Embryonic facial prominence (tissue), 1 donor: Measurements from ENCODE around the gene MPZL3.
"Not testable (repeated sequence)": the region's sequence is repeated elsewhere in the genome, so short reads cannot be mapped to it uniquely, and the experiment has no call there.

Experiments
- DNase-seq: peaks from one replicate; pipeline ENCODE4 v3.0.0-alpha.2; 2016; ENCODE audit errors: extremely low spot score

The MPZL3 gene

GRCh38 chr11:118212781-118213191, 39.4 kb downstream of the MPZL3 start:
- no peak for DNase-seq

- DNase-seq: no peak
These were observed 39.9 kb downstream of the MPZL3 start for GRCh38 chr11:118212131-118212725.

- no peak for DNase-seq
These were observed 41.2 kb downstream of the MPZL3 start for GRCh38 chr11:118211006-118211405.

- no peak for DNase-seq
These were observed 41.8 kb downstream of the MPZL3 start for GRCh38 chr11:118210323-118210722.

GRCh38 chr11:118209033-118209432, 43.1 kb downstream of the MPZL3 start:
- no peak for DNase-seq

GRCh38 chr11:118207079-118207478, 45.1 kb downstream of the MPZL3 start:
- DNase-seq: no peak

- no peak for DNase-seq
These were observed 45.7 kb downstream of the MPZL3 start for GRCh38 chr11:118206391-118207031.

GRCh38 chr11:118205606-118206378, 46.4 kb downstream of the MPZL3 start:
- no peak for DNase-seq

GRCh38 chr11:118202599-118203422, 49.4 kb downstream of the MPZL3 start:
- no peak for DNase-seq

GRCh38 chr11:118201966-118202365, 50.2 kb downstream of the MPZL3 start:
- DNase-seq: no peak

- DNase-seq: no peak
These were observed 51.1 kb downstream of the MPZL3 start for GRCh38 chr11:118200901-118201680.

- no peak for DNase-seq
These were observed 51.7 kb downstream of the MPZL3 start for GRCh38 chr11:118200497-118200896.

GRCh38 chr11:118199135-118199534, 53.0 kb downstream of the MPZL3 start:
- no peak for DNase-seq

- DNase-seq: peak; percentile 38
These were observed 53.8 kb downstream of the MPZL3 start for GRCh38 chr11:118198370-118198769.

GRCh38 chr11:118194835-118195627, 57.1 kb downstream of the MPZL3 start:
- DNase-seq: no peak

- no peak for DNase-seq
These were observed 58.1 kb downstream of the MPZL3 start for GRCh38 chr11:118193910-118194566.

GRCh38 chr11:118192817-118193216, 59.3 kb downstream of the MPZL3 start:
- DNase-seq: not testable (repeated sequence)

GRCh38 chr11:118190942-118191506, 61.1 kb downstream of the MPZL3 start:
- DNase-seq: not testable (repeated sequence)

GRCh38 chr11:118186346-118187107, 65.6 kb downstream of the MPZL3 start:
- DNase-seq: no peak
